PC-3 (cell line): ENCODE results near the gene KIAA1549.

ENCODE experiments used
- CTCF ChIP-seq: fragments of 300-600 bp; sonication (generic); conservative IDR thresholded peaks from 2 replicates; pipeline ENCODE4 v1.5.1; 2017; ENCODE audit warnings: antibody characterized with exemption, low read depth, mild to moderate bottlenecking, low read length
- EZH2 ChIP-seq: fragments of 300-600 bp; sonication (generic); IDR thresholded peaks from one replicate; pipeline ENCODE4 v1.6.1; 2017; ENCODE audit warnings: antibody characterized with exemption, mild to moderate bottlenecking, low read length; ENCODE audit not compliant: unreplicated experiment

DNA sequence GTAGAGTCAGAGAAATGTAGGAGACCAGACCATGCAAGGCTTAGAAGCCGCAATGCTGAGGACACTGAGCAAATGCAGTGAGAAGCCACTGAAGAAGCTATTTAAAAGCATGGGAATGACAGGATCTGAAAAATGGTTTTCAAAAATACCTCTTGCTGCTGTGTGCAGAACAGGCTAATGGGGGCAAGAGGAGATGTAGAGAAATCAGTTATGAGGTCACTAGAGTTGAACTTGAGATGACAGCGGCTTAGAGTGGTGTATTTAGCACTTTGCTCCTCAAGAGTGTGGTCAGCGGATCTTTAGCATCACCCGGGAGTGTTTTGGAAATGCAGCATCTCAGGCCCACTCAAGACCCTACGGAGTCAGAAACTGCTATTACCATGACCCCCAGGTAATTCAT, 48.8 kb downstream of the KIAA1549 start:
- TF ChIP-seq CTCF, result no peak
- no peak for TF ChIP-seq EZH2
